ENCODE results near the gene PCBP3. TPM values are rescaled to one million over a fixed set of nuclear protein-coding genes. Genes with fewer than 3 reads are reported as not detected.

PCBP3 gene
- total and polyA plus RNA-seq, 2 of the 8 experiments (the other 6 are each of a cell fraction or from before 2014, with no cell fraction given): 3.5 to 6.3 TPM

DNA sequence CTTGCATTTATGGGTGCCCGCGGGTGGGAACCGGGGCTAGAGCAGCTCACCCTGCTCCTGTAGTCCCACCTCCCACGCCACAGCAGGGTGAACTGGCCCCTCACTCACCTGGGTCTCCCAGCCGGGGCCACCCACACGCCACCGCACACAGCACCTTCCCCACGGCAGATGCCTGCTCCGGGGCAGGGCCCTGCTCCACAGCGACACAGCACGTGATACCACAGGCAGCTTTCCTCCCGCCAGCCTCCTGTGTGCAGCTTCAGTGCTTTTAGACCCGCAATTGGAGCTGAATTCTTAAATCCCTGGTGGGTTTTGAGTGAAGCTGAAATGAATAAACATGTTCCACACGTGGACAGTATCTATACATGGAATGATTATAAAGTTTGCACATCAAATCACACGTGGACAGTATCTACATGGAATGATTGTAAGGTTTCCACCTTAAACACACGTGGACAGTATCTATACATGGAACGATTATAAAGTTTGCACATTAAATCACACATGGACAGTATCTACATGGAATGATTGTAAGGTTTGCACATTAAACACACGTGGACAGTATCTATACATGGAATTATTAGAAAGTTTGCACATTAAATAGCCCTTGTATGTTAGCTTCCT, 245.0 kb downstream of the PCBP3 start:
- H4K91ac ChIP-seq (replicated peaks; ENCODE audit: insufficient read length, low read length): no peak overlapping the region
- no peak overlapping the region for H3K56ac ChIP-seq (replicated peaks; ENCODE audit: insufficient read length, low read depth, low read length)
- no peak overlapping the region for H2BK20ac ChIP-seq (ENCODE audit: low read length)
- no peaks in the 10 kb centered on the region for H3K4me1 ChIP-seq (replicated peaks in 1 of 4; ENCODE audit: control insufficient read depth in 3 of 4, insufficient read depth in 4 of 4, low read length in 3 of 4)
- H2BK15ac ChIP-seq (ENCODE audit: low read length): no peak overlapping the region
- no peaks in the 10 kb centered on the region for H3K9me3 ChIP-seq (ENCODE audit: insufficient read depth in 2 of 2, low read depth in 1 of 2, low read length in 1 of 2)
- no peak overlapping the region for H2AK5ac ChIP-seq (ENCODE audit: low read depth, low read length)
- no peak overlapping the region for H3K14ac ChIP-seq (ENCODE audit: insufficient read length)
- TF ChIP-seq CHD1 (IDR thresholded peaks at IDR 0.05; ENCODE audit: low read depth, low read length) (no peak), RXRA (IDR thresholded peaks at IDR 0.05; ENCODE audit: insufficient read depth, low read depth, low read length) (no peak), POLR2AphosphoS5 (IDR thresholded peaks at IDR 0.05; ENCODE audit: low read depth, low read length) (no peak), NANOG (IDR thresholded peaks at IDR 0.05; ENCODE audit: insufficient read depth, low read depth, low read length, poor library complexity, severe bottlenecking) (no peak), FOSL1 (IDR thresholded peaks at IDR 0.05; ENCODE audit: insufficient read depth, low read depth, low read length) (no peak), CBX5 (IDR thresholded peaks at IDR 0.05; ENCODE audit: low read depth, low read length) (no peak), RFX5 (IDR thresholded peaks at IDR 0.05; ENCODE audit: borderline replicate concordance, low read depth, low read length) (no peak)
- no peak overlapping the region for H2BK12ac ChIP-seq (ENCODE audit: low read depth, low read length)
- H4K5ac ChIP-seq (ENCODE audit: insufficient read length, low read depth, low read length): no peak overlapping the region
- H3K9ac ChIP-seq (replicated peaks in 1 of 4; ENCODE audit: extremely low read depth in 1 of 4, low read depth in 3 of 4, low read length in 3 of 4): no peak overlapping the region
- H3K79me1 ChIP-seq (ENCODE audit: low read depth, low read length): no peaks in the 10 kb centered on the region; the same call in 1 of the 2 replicates
- H3K27me3 ChIP-seq (replicated peaks in 1 of 4; ENCODE audit: control insufficient read depth in 3 of 4, extremely low read depth in 1 of 4, insufficient read depth in 3 of 4, low read length in 3 of 4): no peaks in the 10 kb centered on the region
- H2AFZ ChIP-seq (ENCODE audit: low read length): no peak overlapping the region
- FAIRE-seq (no peak), DNase-seq (ENCODE audit: low read depth in 1 of 2, low spot score in 2 of 2) (no peak)
- no peak overlapping the region for H3K4me3 ChIP-seq (ENCODE audit: extremely low read depth in 1 of 4, insufficient read depth in 2 of 4, low read depth in 3 of 4, low read length in 4 of 4)
- H3K18ac ChIP-seq (ENCODE audit: extremely low read depth, low read length): no peak overlapping the region
- H3K23me2 ChIP-seq (ENCODE audit: low read depth, low read length): no peaks in the 10 kb centered on the region
- H3K36me3 ChIP-seq (ENCODE audit: control insufficient read depth in 2 of 4, insufficient read depth in 4 of 4, low read length in 3 of 4): no peaks in the 10 kb centered on the region
- H3K23ac ChIP-seq (ENCODE audit: insufficient read length): no peak overlapping the region
- H2BK120ac ChIP-seq (replicated peaks; ENCODE audit: low read depth, low read length): no peak overlapping the region
- H3K27ac ChIP-seq (ENCODE audit: low read depth, low read length): no peak overlapping the region
- H3K4me2 ChIP-seq (ENCODE audit: insufficient read depth in 1 of 2, low read depth in 2 of 2, low read length in 2 of 2): no peak overlapping the region
- no peak overlapping the region for H3K4ac ChIP-seq (replicated peaks; ENCODE audit: insufficient read length, low read depth, low read length)
- ChIA-PET CTCF (ENCODE audit: partially characterized antibody) (interaction anchor here (1.4 to 4.7 kb wide), 5 partner anchors 9 to 40 kb away, joined by 3 to 36 read pairs (median 6); no protein-coding TSS in a partner anchor), POLR2A (ENCODE audit: partially characterized antibody) (interaction anchor here (0.9 kb wide), 1 partner anchor 11 kb away, joined by 3 read pairs; no protein-coding TSS in a partner anchor)
- H4K8ac ChIP-seq (ENCODE audit: extremely low read depth, insufficient read depth, low read length): no peak overlapping the region
- no peaks in the 10 kb centered on the region for H3K79me2 ChIP-seq (ENCODE audit: control insufficient read depth in 1 of 2, insufficient read depth in 2 of 2, low read length in 2 of 2)
- H2BK5ac ChIP-seq (ENCODE audit: low read depth, low read length): no peak overlapping the region
- 90% methylated on average over 18 of the region's 18 CpGs; no CpG with 5 or more reads in 1 of the 2 experiments for WGBS, 2 experiments (ENCODE audit: extremely low coverage in 1 of 2, insufficient coverage in 1 of 2, insufficient read length in 1 of 2, insufficient replicate concordance in 2 of 2, low coverage in 1 of 2, low lambda C conversion rate in 2 of 2, missing lambda C conversion rate in 1 of 2)
- no peaks in the 10 kb centered on the region for H4K20me1 ChIP-seq (replicated peaks in 1 of 2; ENCODE audit: control insufficient read depth in 1 of 2, insufficient read depth in 2 of 2, low read length in 2 of 2)
